ENCODE data around the gene WDSUB1. TPM values are rescaled to one million over a fixed set of nuclear protein-coding genes. Genes with fewer than 3 reads are reported as not detected.

Gene WDSUB1
- total RNA-seq, 1 donor from 2014 or later, result 14.3 TPM

GRCh38 chr2:159251296-159252173 is 35.0 kb downstream of the WDSUB1 start:
- peak overlapping the region; percentile 39 for H3K27ac Mint-ChIP-seq
- H3K27me3 Mint-ChIP-seq (ENCODE audit: low read depth), result no peaks in the 10 kb centered on the region
- H3K4me3 Mint-ChIP-seq, result no peak overlapping the region
- peaks cover 2% of the 10 kb centered on the region for H3K4me1 Mint-ChIP-seq
- peaks cover 40% of the 10 kb centered on the region for H3K36me3 Mint-ChIP-seq
- no peak for DNase-seq (ENCODE audit: low spot score in 2 of 2, unreplicated experiment in 2 of 2)
- TF ChIP-seq, protein P1, sequence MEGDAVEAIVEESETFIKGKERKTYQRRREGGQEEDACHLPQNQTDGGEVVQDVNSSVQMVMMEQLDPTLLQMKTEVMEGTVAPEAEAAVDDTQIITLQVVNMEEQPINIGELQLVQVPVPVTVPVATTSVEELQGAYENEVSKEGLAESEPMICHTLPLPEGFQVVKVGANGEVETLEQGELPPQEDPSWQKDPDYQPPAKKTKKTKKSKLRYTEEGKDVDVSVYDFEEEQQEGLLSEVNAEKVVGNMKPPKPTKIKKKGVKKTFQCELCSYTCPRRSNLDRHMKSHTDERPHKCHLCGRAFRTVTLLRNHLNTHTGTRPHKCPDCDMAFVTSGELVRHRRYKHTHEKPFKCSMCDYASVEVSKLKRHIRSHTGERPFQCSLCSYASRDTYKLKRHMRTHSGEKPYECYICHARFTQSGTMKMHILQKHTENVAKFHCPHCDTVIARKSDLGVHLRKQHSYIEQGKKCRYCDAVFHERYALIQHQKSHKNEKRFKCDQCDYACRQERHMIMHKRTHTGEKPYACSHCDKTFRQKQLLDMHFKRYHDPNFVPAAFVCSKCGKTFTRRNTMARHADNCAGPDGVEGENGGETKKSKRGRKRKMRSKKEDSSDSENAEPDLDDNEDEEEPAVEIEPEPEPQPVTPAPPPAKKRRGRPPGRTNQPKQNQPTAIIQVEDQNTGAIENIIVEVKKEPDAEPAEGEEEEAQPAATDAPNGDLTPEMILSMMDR (IDR thresholded peaks at IDR 0.05; ENCODE audit: unreplicated experiment), result no peak
- peaks cover 12% of the 10 kb centered on the region for H3K9me3 Mint-ChIP-seq

DNA sequence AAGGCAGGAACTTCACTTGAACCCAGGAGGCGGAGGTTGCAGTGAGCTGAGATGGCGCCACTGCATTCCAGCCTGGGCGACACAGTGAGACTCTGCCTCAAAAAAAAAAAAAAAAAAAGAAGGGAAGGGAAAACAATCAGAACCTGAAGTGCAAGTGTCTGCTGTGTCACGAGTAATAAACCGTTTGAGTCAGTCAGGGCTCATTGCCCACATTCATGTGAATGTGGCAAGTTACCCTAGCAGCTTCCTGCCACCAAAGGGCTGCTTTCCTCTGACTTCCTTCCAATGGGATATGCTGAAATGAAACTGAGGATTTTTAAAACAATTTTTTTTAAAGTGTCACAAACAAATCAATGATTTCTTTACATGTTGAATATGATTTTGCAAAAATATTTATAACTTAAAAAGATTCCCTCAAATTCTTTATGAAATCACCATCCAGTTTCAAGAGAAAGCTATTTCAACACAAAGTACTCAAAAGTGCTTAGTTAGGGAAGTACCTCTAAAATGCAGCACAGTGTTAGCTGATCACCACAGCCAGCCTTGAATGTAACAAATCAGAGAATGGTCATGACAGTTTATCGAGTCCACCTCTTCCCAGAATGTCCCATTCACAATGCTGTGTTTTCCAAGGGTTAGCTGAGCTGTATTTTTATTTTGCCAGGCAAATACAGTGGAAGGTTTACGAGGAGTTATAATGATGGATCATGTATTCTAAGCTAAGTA is 36.4 kb downstream of the WDSUB1 start:
- no peak overlapping the region for H3K4me3 Mint-ChIP-seq
- DNase-seq (ENCODE audit: low spot score in 2 of 2, unreplicated experiment in 2 of 2), result no peak
- H3K36me3 Mint-ChIP-seq, result peaks cover 46% of the 10 kb centered on the region
- peaks cover 2% of the 10 kb centered on the region for H3K4me1 Mint-ChIP-seq
- H3K27ac Mint-ChIP-seq, result peak overlapping the region; percentile 78
- peaks cover 21% of the 10 kb centered on the region for H3K9me3 Mint-ChIP-seq
- no peaks in the 10 kb centered on the region for H3K27me3 Mint-ChIP-seq (ENCODE audit: low read depth)
- TF ChIP-seq, protein P1 (IDR thresholded peaks at IDR 0.05; ENCODE audit: unreplicated experiment), result no peak

GRCh38 chr2:159246325-159246988 is 40.0 kb downstream of the WDSUB1 start:
- peaks cover 63% of the 10 kb centered on the region for H3K36me3 Mint-ChIP-seq
- H3K4me3 Mint-ChIP-seq, result no peak overlapping the region
- no peak for DNase-seq (ENCODE audit: low spot score in 2 of 2, unreplicated experiment in 2 of 2)
- no peak overlapping the region for H3K27ac Mint-ChIP-seq
- peaks cover 9% of the 10 kb centered on the region for H3K4me1 Mint-ChIP-seq
- H3K9me3 Mint-ChIP-seq, result peaks cover 35% of the 10 kb centered on the region
- TF ChIP-seq, protein P1 (IDR thresholded peaks at IDR 0.05; ENCODE audit: unreplicated experiment), result no peak
- H3K27me3 Mint-ChIP-seq (ENCODE audit: low read depth), result no peaks in the 10 kb centered on the region

GRCh38 chr2:159243529-159243928 is 43.0 kb downstream of the WDSUB1 start:
- Mint-ChIP-seq H3K36me3 (peaks cover 71% of the 10 kb centered on the region), H3K27me3 (ENCODE audit: low read depth) (no peaks in the 10 kb centered on the region), H3K9me3 (peaks cover 35% of the 10 kb centered on the region), H3K4me3 (no peak overlapping the region), H3K4me1 (peaks cover 6% of the 10 kb centered on the region), H3K27ac (peak overlapping the region; percentile 58)
- TF ChIP-seq, protein P1 (IDR thresholded peaks at IDR 0.05; ENCODE audit: unreplicated experiment), result no peak
- DNase-seq (ENCODE audit: low spot score in 2 of 2, unreplicated experiment in 2 of 2), result no peak

- no peaks in the 10 kb centered on the region for H3K27me3 Mint-ChIP-seq (ENCODE audit: low read depth)
- no peak overlapping the region for H3K4me3 Mint-ChIP-seq
- TF ChIP-seq, protein P1 (IDR thresholded peaks at IDR 0.05; ENCODE audit: unreplicated experiment), result no peak
- no peak for DNase-seq (ENCODE audit: low spot score in 2 of 2, unreplicated experiment in 2 of 2)
- peaks cover 8% of the 10 kb centered on the region for H3K4me1 Mint-ChIP-seq
- no peaks in the 10 kb centered on the region for H3K9me3 Mint-ChIP-seq
- H3K27ac Mint-ChIP-seq, result peak overlapping the region; percentile 67
- H3K36me3 Mint-ChIP-seq, result peaks cover 44% of the 10 kb centered on the region
Observed at GRCh38 chr2:159234868-159235267, 51.6 kb downstream of the WDSUB1 start.

Data from mesothelial cell of epicardium (in vitro differentiated cells).